Measurements from ENCODE around the gene TRIM26.

The TRIM26 gene

GRCh38 chr6:30206152-30206551, 7.1 kb downstream of the TRIM26 start:
- DNase-seq = no peak
- no peak for TF ChIP-seq CTCF (IDR thresholded peaks at IDR 0.05; ENCODE audit: low read depth, low read length, missing control alignments)
- Histone ChIP-seq H3K4me3 (ENCODE audit: low read depth, low read length) (no peak overlapping the region), H3K36me3 (replicated peaks) (no peaks in the 10 kb centered on the region), H3K27ac (no peak overlapping the region), H3K27me3 (replicated peaks) (no peaks in the 10 kb centered on the region)
- in situ Hi-C loops (cut with HindIII; ENCODE audit: low pct_ligation_motif_present, low sequenced_read_pairs) = no loop called here

GRCh38 chr6:30204116-30204515, 9.1 kb downstream of the TRIM26 start:
- no peak for TF ChIP-seq CTCF (IDR thresholded peaks at IDR 0.05; ENCODE audit: low read depth, low read length, missing control alignments)
- in situ Hi-C loops (cut with HindIII; ENCODE audit: low pct_ligation_motif_present, low sequenced_read_pairs) = no loop called here
- H3K36me3 ChIP-seq (replicated peaks) = peaks cover under 1% of the 10 kb centered on the region
- no peak overlapping the region for H3K4me3 ChIP-seq (ENCODE audit: low read depth, low read length)
- no peak for DNase-seq
- no peaks in the 10 kb centered on the region for H3K27me3 ChIP-seq (replicated peaks)
- H3K27ac ChIP-seq = no peak overlapping the region

- H3K27me3 ChIP-seq (replicated peaks) = no peaks in the 10 kb centered on the region
- in situ Hi-C loops (cut with HindIII; ENCODE audit: low pct_ligation_motif_present, low sequenced_read_pairs) = no loop called here
- peaks cover 14% of the 10 kb centered on the region for H3K36me3 ChIP-seq (replicated peaks)
- no peak for TF ChIP-seq CTCF (IDR thresholded peaks at IDR 0.05; ENCODE audit: low read depth, low read length, missing control alignments)
- no peak overlapping the region for H3K4me3 ChIP-seq (ENCODE audit: low read depth, low read length)
- no peak overlapping the region for H3K27ac ChIP-seq
- DNase-seq = no peak
Observed at GRCh38 chr6:30202366-30202765, 10.8 kb downstream of the TRIM26 start.

GRCh38 chr6:30200551-30201281, 12.5 kb downstream of the TRIM26 start:
- DNase-seq = no peak
- in situ Hi-C loops (cut with HindIII; ENCODE audit: low pct_ligation_motif_present, low sequenced_read_pairs) = no loop called here
- Histone ChIP-seq H3K36me3 (replicated peaks) (peaks cover 24% of the 10 kb centered on the region), H3K27ac (no peak overlapping the region), H3K27me3 (replicated peaks) (no peaks in the 10 kb centered on the region), H3K4me3 (ENCODE audit: low read depth, low read length) (no peak overlapping the region)
- TF ChIP-seq CTCF (IDR thresholded peaks at IDR 0.05; ENCODE audit: low read depth, low read length, missing control alignments) = no peak

- in situ Hi-C loops (cut with HindIII; ENCODE audit: low pct_ligation_motif_present, low sequenced_read_pairs) = no loop called here
- peaks cover 24% of the 10 kb centered on the region for H3K36me3 ChIP-seq (replicated peaks)
- no peak for TF ChIP-seq CTCF (IDR thresholded peaks at IDR 0.05; ENCODE audit: low read depth, low read length, missing control alignments)
Observed at GRCh38 chr6:30198166-30199084, 14.8 kb downstream of the TRIM26 start.

More at GRCh38 chr6:30198166-30199084, 14.8 kb downstream of the TRIM26 start:
- Histone ChIP-seq H3K27me3 (replicated peaks) (no peaks in the 10 kb centered on the region), H3K4me3 (ENCODE audit: low read depth, low read length) (no peak overlapping the region), H3K27ac (no peak overlapping the region)
- DNase-seq = no peak
